Fibroblast of skin of right biceps (primary cell): ENCODE measurements around the gene WHRN.

ENCODE experiments used
- DNase-seq: peaks from one replicate; pipeline ENCODE4 v3.0.0-alpha.2; 2013

Gene WHRN

DNA sequence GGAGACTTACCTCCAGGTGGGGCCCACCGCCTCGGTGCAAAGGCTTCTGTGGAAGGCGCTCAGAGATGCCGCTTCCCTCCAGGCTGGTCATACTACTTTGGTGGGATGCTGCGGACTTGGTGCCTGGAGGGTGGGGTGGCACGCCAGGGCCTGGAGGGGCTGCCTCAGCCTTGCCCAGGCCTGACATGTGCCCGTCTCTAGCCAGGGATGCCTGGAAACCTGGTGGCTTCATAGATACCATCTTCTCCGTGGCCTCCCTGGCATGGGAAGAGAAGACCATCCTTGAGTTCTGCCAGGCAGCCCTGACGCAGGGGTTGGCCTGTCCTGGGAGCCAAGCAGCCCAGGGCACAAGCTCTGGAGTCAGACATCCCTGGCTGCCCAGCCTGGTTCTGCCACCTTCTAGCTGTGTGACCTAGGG, 147.4 kb downstream of the WHRN start:
- no peak for DNase-seq

DNA sequence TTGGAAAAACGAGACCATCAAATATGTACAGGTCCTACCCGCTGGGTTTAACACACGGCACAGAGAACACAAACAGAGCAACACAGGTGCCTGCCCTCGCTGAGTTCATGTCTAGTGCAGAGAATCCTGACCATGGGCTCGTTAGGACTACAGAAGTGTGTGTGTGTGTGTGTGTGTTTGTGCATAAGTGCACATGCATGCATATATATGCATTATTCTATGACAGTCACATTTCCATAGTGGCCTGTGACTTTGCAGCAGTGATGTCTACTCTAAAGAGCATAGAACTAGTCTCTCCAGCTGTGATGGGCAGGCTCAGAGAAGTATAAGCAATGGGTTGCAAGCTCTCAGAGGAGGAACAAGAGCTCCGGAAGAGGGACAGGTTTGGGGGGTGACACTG, 147.9 kb downstream of the WHRN start:
- no peak for DNase-seq

DNA sequence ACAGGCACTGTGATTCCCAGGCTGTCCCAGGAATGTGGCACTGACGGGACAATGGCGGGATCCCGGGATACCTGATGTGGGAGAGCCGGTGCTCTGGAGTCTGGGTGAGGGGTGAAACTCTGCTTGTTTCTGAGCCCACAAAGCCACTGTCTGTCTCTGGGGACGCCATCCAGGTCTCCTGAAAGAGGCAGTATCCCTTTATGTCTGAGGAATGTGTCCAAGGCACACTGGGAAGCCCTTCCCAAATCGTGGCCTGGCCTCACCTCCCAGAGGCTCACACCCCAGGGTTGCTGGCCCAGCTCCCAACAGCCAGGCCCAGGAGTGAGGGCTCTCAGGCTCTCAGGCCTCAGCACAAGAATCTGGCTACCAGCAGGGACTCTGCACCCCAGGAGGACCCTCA, 148.5 kb downstream of the WHRN start:
- no peak for DNase-seq

DNA sequence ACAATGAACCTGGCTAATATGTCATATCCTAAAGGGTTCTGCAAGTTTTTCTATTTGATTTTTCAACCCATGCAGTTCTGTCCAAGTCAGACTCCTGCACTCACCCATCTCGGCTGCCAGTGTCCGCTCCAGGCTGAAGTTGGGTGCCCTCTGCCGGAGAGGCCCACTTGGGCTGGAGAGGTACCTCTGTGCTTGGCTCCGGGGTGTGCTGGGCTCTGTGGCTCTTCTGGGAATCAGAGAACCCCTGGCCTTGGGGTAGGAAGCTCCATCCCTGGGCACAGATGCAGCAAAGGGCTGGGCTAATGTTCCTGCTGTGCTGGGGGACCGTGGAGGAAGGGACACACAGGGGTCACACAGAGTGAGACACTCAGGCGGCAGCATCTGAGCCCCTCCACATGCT, 149.5 kb downstream of the WHRN start:
- DNase-seq = no peak
